Medulla oblongata (tissue), 1 donor: Measurements from ENCODE around the gene POLH.
A peak's percentile ranks its signal among the peaks of the same experiment; 100 is the strongest.
"Not testable (repeated sequence)": the region's sequence is repeated elsewhere in the genome, so short reads cannot be mapped to it uniquely, and the experiment has no call there.

Source experiments
- DNase-seq: peaks from one replicate; pipeline ENCODE4 v3.0.0-alpha.2; 2015; ENCODE audit errors: extremely low spot score

The POLH gene

GRCh38 chr6:43575772-43576551 lies at the start of gene POLH, which contains the start of gene XPO5:
Gene POLH (plus strand): TSS chr6:43576185. CDS start chr6:43582320, 6,135 bp downstream.
Gene XPO5 (minus strand): TSS chr6:43576038. CDS start chr6:43575864, 174 bp downstream.
- DNase-seq, result peak; percentile 91

GRCh38 chr6:43532201-43532600 lies 43.8 kb upstream of the POLH start:
- no peak for DNase-seq

- DNase-seq, result not testable (repeated sequence)
Measured at GRCh38 chr6:43538986-43539385, 37.0 kb upstream of the POLH start.

- not testable (repeated sequence) for DNase-seq
Measured at GRCh38 chr6:43539409-43539808, 36.6 kb upstream of the POLH start.

GRCh38 chr6:43540507-43540906 lies 35.5 kb upstream of the POLH start:
- no peak for DNase-seq

GRCh38 chr6:43541774-43542471 lies 34.1 kb upstream of the POLH start:
- no peak for DNase-seq

- no peak for DNase-seq
Measured at GRCh38 chr6:43544461-43544860, 31.5 kb upstream of the POLH start.

- no peak for DNase-seq
Measured at GRCh38 chr6:43547222-43547621, 28.8 kb upstream of the POLH start.

- DNase-seq, result not testable (repeated sequence)
Measured at GRCh38 chr6:43557620-43558019, 18.4 kb upstream of the POLH start.

GRCh38 chr6:43559328-43559727 lies 16.7 kb upstream of the POLH start:
- DNase-seq, result no peak

GRCh38 chr6:43570876-43571441 lies 5.0 kb upstream of the POLH start:
- no peak for DNase-seq

- no peak for DNase-seq
Measured at GRCh38 chr6:43572015-43572414, 4.0 kb upstream of the POLH start.

GRCh38 chr6:43575105-43575771 lies 747 bp upstream of the POLH start:
- DNase-seq, result no peak

GRCh38 chr6:43578748-43579147 lies 2.8 kb downstream of the POLH start:
- DNase-seq, result no peak

GRCh38 chr6:43579171-43579570 lies 3.2 kb downstream of the POLH start:
- DNase-seq, result no peak

GRCh38 chr6:43582911-43583310 lies 6.9 kb downstream of the POLH start:
- DNase-seq, result no peak

- DNase-seq, result no peak
Measured at GRCh38 chr6:43584892-43585570, 9.0 kb downstream of the POLH start.

- DNase-seq, result no peak
Measured at GRCh38 chr6:43588194-43588593, 12.2 kb downstream of the POLH start.

GRCh38 chr6:43589564-43589963 lies 13.6 kb downstream of the POLH start:
- not testable (repeated sequence) for DNase-seq

- DNase-seq, result no peak
Measured at GRCh38 chr6:43593938-43594337, 18.0 kb downstream of the POLH start.

GRCh38 chr6:43600595-43600994 lies 24.6 kb downstream of the POLH start:
- no peak for DNase-seq

- no peak for DNase-seq
Measured at GRCh38 chr6:43604174-43604573, 28.2 kb downstream of the POLH start.
